CD4-positive, alpha-beta T cell treated with Interleukin-10 for 1 hour (primary cell): ENCODE results near the gene PANX1.

Experiments used
- DNase-seq: peaks from one replicate; pipeline ENCODE4 v3.0.0-alpha.2; 2020

The PANX1 gene

GRCh38 chr11:94186342-94187203 is 57.9 kb downstream of the PANX1 start:
- DNase-seq: no peak

DNA sequence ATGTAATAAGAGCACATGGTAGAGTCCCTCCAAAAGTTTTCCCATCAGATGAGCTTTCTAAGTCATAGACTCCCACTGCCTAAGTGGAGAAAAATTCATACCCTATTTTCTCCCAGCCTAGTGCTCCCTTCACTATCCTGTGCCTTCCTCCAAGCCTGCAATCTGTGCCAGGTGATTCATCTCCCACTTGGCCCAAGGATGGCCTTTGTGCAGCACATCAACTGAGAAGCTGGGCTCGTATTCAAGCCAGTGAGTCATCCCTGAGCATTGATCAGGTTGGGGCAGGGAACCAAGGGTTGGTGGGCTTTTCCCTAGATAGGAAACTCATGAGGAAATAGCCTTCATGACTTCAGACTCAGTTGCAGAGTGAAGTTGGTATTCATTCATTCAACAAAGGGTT is 64.6 kb downstream of the PANX1 start:
- no peak for DNase-seq

DNA sequence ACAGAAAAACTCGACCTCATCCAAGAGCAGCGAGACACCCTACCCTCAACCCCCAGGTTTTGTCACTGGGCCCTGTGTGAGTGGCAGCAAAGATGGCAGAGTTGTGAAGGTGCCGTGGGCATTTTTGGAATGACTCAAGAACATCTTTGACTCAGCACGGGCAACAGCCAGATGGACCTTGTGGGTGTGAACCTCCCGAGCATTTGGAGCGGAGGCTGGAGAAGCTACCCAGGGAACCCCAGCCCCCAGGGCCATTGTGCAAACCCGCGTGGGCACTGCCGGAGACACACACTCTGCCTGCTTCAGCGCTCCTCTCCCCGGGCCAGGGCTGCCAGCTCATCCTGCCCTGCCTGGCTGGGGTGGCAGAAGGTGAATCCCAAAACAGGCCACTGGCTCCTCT is 66.1 kb downstream of the PANX1 start:
- DNase-seq: no peak

DNA sequence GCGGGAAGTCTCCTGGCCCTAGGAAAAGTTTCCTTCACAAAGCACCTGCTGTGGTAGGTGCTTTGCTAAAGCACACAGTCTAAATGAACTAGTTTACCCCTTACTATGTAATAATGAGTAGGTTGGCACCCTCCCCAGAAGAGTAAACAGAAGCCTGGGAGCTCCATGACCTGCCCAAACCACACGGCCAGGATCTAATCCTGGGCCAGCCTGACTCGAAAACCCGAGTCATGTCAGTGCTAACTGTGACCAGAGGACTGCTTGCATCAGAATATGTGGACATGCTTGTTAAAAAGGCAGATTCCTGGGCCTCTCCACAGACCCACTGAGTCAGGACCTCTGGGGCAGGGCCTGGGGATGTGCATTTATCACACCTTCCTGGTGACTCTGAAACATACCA is 67.7 kb downstream of the PANX1 start:
- no peak for DNase-seq

DNA sequence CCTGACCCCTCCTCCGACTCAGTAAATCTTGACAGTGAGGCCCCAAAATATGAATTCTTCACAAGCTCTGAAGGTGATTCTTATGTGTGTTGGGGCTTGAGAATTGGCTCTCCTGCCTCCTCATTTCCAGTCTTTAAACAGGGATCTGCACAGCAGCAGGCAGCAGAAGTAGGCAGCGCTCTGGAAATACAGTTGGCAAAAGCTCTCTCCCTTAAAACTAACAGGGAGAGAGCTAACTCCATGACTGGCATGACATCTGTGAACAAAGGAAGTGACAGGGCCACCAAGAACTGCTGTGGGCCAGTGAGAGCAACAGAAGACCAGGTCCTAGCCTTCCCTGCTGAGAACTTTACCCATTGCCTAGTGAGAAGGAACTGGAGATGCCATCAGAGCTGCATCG is 70.1 kb downstream of the PANX1 start:
- DNase-seq: no peak

DNA sequence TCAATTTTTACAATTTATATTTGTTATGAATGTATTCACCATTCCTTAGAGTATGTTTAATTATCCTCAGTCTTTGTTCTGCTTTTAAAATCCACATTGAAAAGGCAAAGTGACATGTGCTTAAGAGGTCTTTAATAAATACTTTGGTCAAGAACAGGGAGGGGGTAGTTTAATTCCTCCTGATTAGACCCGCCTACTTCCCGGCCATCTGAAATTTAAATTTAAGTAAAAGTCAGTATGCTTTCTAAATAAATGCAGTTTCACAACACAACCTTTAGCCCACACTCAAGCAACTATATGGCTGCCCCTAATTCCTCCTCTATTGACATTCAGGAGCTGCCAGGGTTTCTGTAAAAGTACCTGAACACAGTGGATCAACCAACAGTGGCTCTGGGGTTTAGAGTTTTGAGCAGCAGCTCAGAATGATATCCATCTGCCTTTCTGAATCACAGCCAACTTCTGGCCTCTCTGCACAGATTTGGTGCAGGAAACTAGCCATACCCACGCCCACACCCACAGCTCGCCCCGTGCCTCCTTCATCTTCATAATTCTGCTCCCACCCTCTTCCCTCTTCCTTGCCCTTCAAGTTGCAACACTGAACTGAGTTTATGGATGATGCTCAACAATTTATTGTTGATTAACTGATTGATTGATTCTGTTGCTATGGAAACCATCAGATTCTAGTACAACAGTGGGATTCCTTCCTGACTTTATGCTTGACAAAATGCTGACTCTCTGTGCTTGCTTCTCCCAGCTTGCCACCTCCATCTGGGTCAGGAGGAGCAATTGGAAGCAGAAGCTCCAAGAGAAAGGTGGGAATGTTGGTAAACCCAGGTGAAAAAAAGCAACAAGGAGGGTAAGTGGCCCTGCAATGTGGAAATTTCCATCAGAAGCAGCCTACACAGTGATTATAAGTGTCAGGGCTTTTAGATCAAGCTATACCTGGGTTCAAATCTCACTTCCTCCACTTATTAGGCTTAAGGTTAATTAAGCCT is 70.8 kb downstream of the PANX1 start:
- no peak for DNase-seq

- DNase-seq: no peak
Measured at GRCh38 chr11:94201004-94201465, 72.4 kb downstream of the PANX1 start.

- no peak for DNase-seq
Measured at GRCh38 chr11:94203070-94203469, 74.4 kb downstream of the PANX1 start.

DNA sequence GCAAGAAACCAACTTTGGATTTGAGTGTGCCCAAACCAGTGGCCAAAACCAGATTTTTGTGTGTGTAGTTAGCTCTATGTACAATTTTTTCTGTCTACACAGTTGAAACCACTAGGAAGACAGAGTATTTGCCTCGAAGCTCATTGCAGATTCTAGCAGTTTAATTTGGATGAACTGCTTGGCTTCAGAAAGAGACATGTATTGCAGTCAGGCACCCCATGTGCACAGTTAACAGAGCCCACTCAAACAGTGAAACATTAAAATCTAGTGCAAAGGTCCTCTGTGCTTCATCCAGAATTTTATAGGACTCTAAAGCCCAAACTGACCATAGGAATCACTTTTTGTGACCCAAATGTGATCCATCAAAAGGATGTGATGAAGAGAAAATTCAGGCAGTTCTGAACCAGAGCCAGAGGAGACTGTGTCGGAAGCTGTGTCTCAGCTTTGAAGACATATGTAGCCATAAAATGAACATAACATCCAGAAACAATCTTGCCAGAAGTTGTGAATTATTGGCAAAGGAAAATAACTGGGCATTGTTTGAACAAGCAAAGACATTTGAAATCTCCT is 82.7 kb downstream of the PANX1 start:
- no peak for DNase-seq

GRCh38 chr11:94212898-94213297 is 84.3 kb downstream of the PANX1 start:
- no peak for DNase-seq

GRCh38 chr11:94217705-94218104 is 89.1 kb downstream of the PANX1 start:
- no peak for DNase-seq

DNA sequence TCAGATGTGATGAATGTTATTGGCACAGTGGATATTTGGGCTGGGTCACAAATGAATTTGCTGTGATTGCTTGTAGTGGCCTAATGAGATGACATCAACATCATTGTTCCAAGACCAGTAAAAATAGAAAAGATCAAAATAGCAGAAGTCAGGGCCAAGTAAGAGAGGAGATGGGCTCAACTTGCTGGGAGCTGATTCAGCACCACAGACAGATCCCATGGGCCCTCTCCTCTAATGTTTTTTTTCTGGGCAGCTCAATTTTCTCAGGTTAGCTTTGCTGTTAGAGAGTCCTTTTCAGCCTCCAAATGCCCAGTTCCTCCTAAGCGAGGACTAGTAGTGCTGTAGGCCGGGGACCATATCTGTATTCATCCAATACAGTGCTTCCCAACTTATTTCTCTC is 89.7 kb downstream of the PANX1 start:
- no peak for DNase-seq

- DNase-seq: no peak
Measured at GRCh38 chr11:94219771-94220170, 91.1 kb downstream of the PANX1 start.

- DNase-seq: no peak
Measured at GRCh38 chr11:94224078-94224477, 95.4 kb downstream of the PANX1 start.
